ENCODE data around the gene NAALADL2. TPM values are rescaled to one million over a fixed set of nuclear protein-coding genes. Genes with fewer than 3 reads are reported as not detected.

Gene NAALADL2
- polyA plus RNA-seq, 3 donors, result not detected

GRCh38 chr3:174820885-174821284 lies 38.2 kb upstream of the NAALADL2 start:
- no peaks in the 10 kb centered on the region for H3K4me1 ChIP-seq (ENCODE audit: control insufficient read depth in 1 of 2, insufficient read depth in 2 of 2, low read length in 2 of 2)
- H3K9me3 Mint-ChIP-seq, result peaks cover 0 to 9% (median 3%) of the 10 kb centered on the region in 7 donors
- no CpG with 5 or more reads among the region's 1 CpG for WGBS (ENCODE audit: insufficient coverage)
- H3K4me3 Mint-ChIP-seq, result no peak overlapping the region
- H3K27me3 Mint-ChIP-seq (ENCODE audit: low read depth in 3 of 3), result no peaks in the 10 kb centered on the region
- no peaks in the 10 kb centered on the region for H3K9me3 ChIP-seq (replicated peaks in 1 of 2; ENCODE audit: control insufficient read depth in 1 of 2, insufficient read depth in 1 of 2, low read length in 2 of 2)
- H3K27ac Mint-ChIP-seq, result no peak overlapping the region
- intact Hi-C loops (cut with micrococcal nuclease), result no loop called here
- H3K4me1 Mint-ChIP-seq, result no peaks in the 10 kb centered on the region
- TF ChIP-seq, protein P1, sequence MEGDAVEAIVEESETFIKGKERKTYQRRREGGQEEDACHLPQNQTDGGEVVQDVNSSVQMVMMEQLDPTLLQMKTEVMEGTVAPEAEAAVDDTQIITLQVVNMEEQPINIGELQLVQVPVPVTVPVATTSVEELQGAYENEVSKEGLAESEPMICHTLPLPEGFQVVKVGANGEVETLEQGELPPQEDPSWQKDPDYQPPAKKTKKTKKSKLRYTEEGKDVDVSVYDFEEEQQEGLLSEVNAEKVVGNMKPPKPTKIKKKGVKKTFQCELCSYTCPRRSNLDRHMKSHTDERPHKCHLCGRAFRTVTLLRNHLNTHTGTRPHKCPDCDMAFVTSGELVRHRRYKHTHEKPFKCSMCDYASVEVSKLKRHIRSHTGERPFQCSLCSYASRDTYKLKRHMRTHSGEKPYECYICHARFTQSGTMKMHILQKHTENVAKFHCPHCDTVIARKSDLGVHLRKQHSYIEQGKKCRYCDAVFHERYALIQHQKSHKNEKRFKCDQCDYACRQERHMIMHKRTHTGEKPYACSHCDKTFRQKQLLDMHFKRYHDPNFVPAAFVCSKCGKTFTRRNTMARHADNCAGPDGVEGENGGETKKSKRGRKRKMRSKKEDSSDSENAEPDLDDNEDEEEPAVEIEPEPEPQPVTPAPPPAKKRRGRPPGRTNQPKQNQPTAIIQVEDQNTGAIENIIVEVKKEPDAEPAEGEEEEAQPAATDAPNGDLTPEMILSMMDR (IDR thresholded peaks at IDR 0.05), result no peak
- no peaks in the 10 kb centered on the region for H3K36me3 ChIP-seq (replicated peaks in 1 of 2; ENCODE audit: control insufficient read depth in 1 of 2, insufficient read depth in 2 of 2, low read length in 2 of 2)
- no peaks in the 10 kb centered on the region for H3K79me2 ChIP-seq (ENCODE audit: insufficient read depth, low read length)
- H4K20me1 ChIP-seq (ENCODE audit: insufficient read depth, low read length), result no peaks in the 10 kb centered on the region
- no peaks in the 10 kb centered on the region for H3K27me3 ChIP-seq (ENCODE audit: control insufficient read depth in 2 of 2, insufficient read depth in 2 of 2, low read length in 2 of 2)
- H3K4me3 ChIP-seq (replicated peaks in 1 of 3; ENCODE audit: low read depth in 2 of 3, low read length in 3 of 3), result no peak overlapping the region
- no peak overlapping the region for H3K4me2 ChIP-seq (replicated peaks; ENCODE audit: extremely low read depth, low read length, poor library complexity, severe bottlenecking)
- DNase-seq, result no peak
- no peak overlapping the region for H3K9ac ChIP-seq (ENCODE audit: insufficient read depth, low read length, poor library complexity, severe bottlenecking)
- no peaks in the 10 kb centered on the region for H3K36me3 Mint-ChIP-seq
- no peak overlapping the region for H3K27ac ChIP-seq (ENCODE audit: low read depth in 1 of 2, low read length in 2 of 2)
- no peak overlapping the region for H2AFZ ChIP-seq (ENCODE audit: insufficient read depth, low read depth, low read length, poor library complexity, severe bottlenecking)

DNA sequence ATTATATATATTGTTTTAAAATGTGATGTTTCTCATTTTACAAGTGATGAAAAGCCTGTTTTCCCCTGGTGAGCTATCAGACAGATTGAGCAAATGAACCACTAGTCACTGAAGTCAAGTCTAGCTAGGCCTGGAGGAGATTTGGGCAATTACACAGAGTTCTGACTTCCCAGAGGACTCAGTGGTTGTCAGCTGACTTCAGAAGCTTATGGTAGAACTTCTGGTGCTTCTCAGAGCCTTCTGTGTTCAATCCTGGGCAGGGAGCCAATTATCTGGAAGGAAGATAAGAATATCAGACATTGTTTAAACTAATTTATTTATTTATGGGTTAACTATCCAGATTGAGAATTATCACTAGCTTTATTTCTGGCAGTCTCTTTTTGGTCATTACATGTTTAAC lies 37.7 kb upstream of the NAALADL2 start:
- no peak for DNase-seq
- H3K27ac ChIP-seq (ENCODE audit: low read depth in 1 of 2, low read length in 2 of 2), result no peak overlapping the region
- no peaks in the 10 kb centered on the region for H3K4me1 ChIP-seq (ENCODE audit: control insufficient read depth in 1 of 2, insufficient read depth in 2 of 2, low read length in 2 of 2)
- no peak overlapping the region for H3K4me3 ChIP-seq (replicated peaks in 1 of 3; ENCODE audit: low read depth in 2 of 3, low read length in 3 of 3)
- H4K20me1 ChIP-seq (ENCODE audit: insufficient read depth, low read length), result no peaks in the 10 kb centered on the region
- TF ChIP-seq, protein P1 (IDR thresholded peaks at IDR 0.05), result no peak
- H3K36me3 ChIP-seq (replicated peaks in 1 of 2; ENCODE audit: control insufficient read depth in 1 of 2, insufficient read depth in 2 of 2, low read length in 2 of 2), result no peaks in the 10 kb centered on the region
- intact Hi-C loops (cut with micrococcal nuclease), result no loop called here
- H3K36me3 Mint-ChIP-seq, result no peaks in the 10 kb centered on the region
- H3K9ac ChIP-seq (ENCODE audit: insufficient read depth, low read length, poor library complexity, severe bottlenecking), result no peak overlapping the region
- H3K27ac Mint-ChIP-seq, result no peak overlapping the region
- no peak overlapping the region for H2AFZ ChIP-seq (ENCODE audit: insufficient read depth, low read depth, low read length, poor library complexity, severe bottlenecking)
- peaks cover 0 to 8% (median 3%) of the 10 kb centered on the region in 7 donors for H3K9me3 Mint-ChIP-seq
- no peak overlapping the region for H3K4me3 Mint-ChIP-seq
- no peaks in the 10 kb centered on the region for H3K9me3 ChIP-seq (replicated peaks in 1 of 2; ENCODE audit: control insufficient read depth in 1 of 2, insufficient read depth in 1 of 2, low read length in 2 of 2)
- no peak overlapping the region for H3K4me2 ChIP-seq (replicated peaks; ENCODE audit: extremely low read depth, low read length, poor library complexity, severe bottlenecking)
- no peaks in the 10 kb centered on the region for H3K27me3 Mint-ChIP-seq (ENCODE audit: low read depth in 3 of 3)
- H3K79me2 ChIP-seq (ENCODE audit: insufficient read depth, low read length), result no peaks in the 10 kb centered on the region
- no peaks in the 10 kb centered on the region for H3K4me1 Mint-ChIP-seq
- no peaks in the 10 kb centered on the region for H3K27me3 ChIP-seq (ENCODE audit: control insufficient read depth in 2 of 2, insufficient read depth in 2 of 2, low read length in 2 of 2)

All from CD14-positive monocyte (primary cell).